ENCODE measurements around the gene OTOP2.

The OTOP2 gene

GRCh38 chr17:74935585-74936469, 11.8 kb downstream of the OTOP2 start, which contains the start of gene OTOP3:
OTOP3 (plus strand) TSS chr17:74935898; CDS start chr17:74935922, 24 bp downstream.
- no peak within 1 kb of the TSS for H3K4me2 ChIP-seq (ENCODE audit: low read depth, low read length, poor library complexity, severe bottlenecking)
- no peaks in the 10 kb centered on the region for H3K27me3 ChIP-seq (ENCODE audit: insufficient read depth, low read length, poor library complexity, severe bottlenecking)
- H3K4me3 ChIP-seq (ENCODE audit: low read length, poor library complexity, severe bottlenecking): no peak within 1 kb of the TSS
- no peaks in the 10 kb centered on the region for H3K9me2 ChIP-seq (replicated peaks; ENCODE audit: low read depth, low read length)
- no peaks in the 10 kb centered on the region for H3K36me3 ChIP-seq (ENCODE audit: insufficient read depth, low read length)
- TF ChIP-seq CTCF (conservative IDR thresholded peaks at IDR 0.05; ENCODE audit: low read length): no peak
- no peak for TF ChIP-seq EZH2phosphoT487 (IDR thresholded peaks at IDR 0.05; ENCODE audit: borderline replicate concordance)
- no peak within 1 kb of the TSS for H3K9ac ChIP-seq (ENCODE audit: low read depth, low read length, poor library complexity, severe bottlenecking)
- H2AFZ ChIP-seq (ENCODE audit: low read length): no peak within 1 kb of the TSS
- H4K20me1 ChIP-seq (ENCODE audit: insufficient read depth, low read length, poor library complexity, severe bottlenecking): no peaks in the 10 kb centered on the region
- H3F3A ChIP-seq (ENCODE audit: low read depth): no peaks in the 10 kb centered on the region
- H3K4me1 ChIP-seq (ENCODE audit: insufficient read depth, low read length, poor library complexity, severe bottlenecking): no peaks in the 10 kb centered on the region
- H3K79me2 ChIP-seq (ENCODE audit: insufficient read depth, low read length): no peaks in the 10 kb centered on the region
- H3K9me3 ChIP-seq (ENCODE audit: insufficient read depth, low read depth, low read length): no peaks in the 10 kb centered on the region

- H3K27me3 ChIP-seq (ENCODE audit: insufficient read depth, low read length, poor library complexity, severe bottlenecking): no peaks in the 10 kb centered on the region
Measured at GRCh38 chr17:74936470-74936799, 12.4 kb downstream of the OTOP2 start.

More at GRCh38 chr17:74936470-74936799, 12.4 kb downstream of the OTOP2 start:
- no peak for TF ChIP-seq EZH2phosphoT487 (IDR thresholded peaks at IDR 0.05; ENCODE audit: borderline replicate concordance)
- TF ChIP-seq CTCF (conservative IDR thresholded peaks at IDR 0.05; ENCODE audit: low read length): no peak
- Histone ChIP-seq H3K4me1 (ENCODE audit: insufficient read depth, low read length, poor library complexity, severe bottlenecking) (no peaks in the 10 kb centered on the region), H3K79me2 (ENCODE audit: insufficient read depth, low read length) (no peaks in the 10 kb centered on the region), H3K4me3 (ENCODE audit: low read length, poor library complexity, severe bottlenecking) (no peak overlapping the region), H3K9me2 (replicated peaks; ENCODE audit: low read depth, low read length) (no peaks in the 10 kb centered on the region), H3K9ac (ENCODE audit: low read depth, low read length, poor library complexity, severe bottlenecking) (no peak overlapping the region), H4K20me1 (ENCODE audit: insufficient read depth, low read length, poor library complexity, severe bottlenecking) (no peaks in the 10 kb centered on the region), H3K36me3 (ENCODE audit: insufficient read depth, low read length) (no peaks in the 10 kb centered on the region), H3F3A (ENCODE audit: low read depth) (no peaks in the 10 kb centered on the region), H3K4me2 (ENCODE audit: low read depth, low read length, poor library complexity, severe bottlenecking) (no peak overlapping the region), H3K9me3 (ENCODE audit: insufficient read depth, low read depth, low read length) (no peaks in the 10 kb centered on the region), H2AFZ (ENCODE audit: low read length) (no peak overlapping the region)

All from Loucy (cell line).